ENCODE data around the gene MUC22.
"Not testable (repeated sequence)": the region's sequence is repeated elsewhere in the genome, so short reads cannot be mapped to it uniquely, and the experiment has no call there.

MUC22 gene

DNA sequence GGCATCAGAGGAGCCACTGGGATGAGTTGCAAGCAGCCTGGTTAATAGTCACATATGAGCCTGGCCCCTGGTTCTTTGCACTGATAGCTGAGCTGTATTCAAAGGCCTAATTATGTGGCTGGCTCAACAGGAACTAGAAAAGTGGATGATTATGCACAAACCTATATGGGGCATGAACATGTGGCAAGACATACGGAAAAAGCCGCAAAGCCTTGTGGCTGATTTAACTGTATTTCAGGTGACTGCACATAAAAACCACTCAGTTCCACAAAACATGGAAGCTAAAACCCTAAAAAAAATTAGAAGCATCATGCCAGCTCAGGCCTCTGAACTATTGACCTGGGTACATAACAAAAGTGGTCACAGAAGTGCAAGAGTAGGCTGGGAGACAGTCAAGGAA, 13.0 kb upstream of the MUC22 start:
- DNase-seq (ENCODE audit: low read depth in 2 of 3, low spot score in 2 of 3), result no peak

DNA sequence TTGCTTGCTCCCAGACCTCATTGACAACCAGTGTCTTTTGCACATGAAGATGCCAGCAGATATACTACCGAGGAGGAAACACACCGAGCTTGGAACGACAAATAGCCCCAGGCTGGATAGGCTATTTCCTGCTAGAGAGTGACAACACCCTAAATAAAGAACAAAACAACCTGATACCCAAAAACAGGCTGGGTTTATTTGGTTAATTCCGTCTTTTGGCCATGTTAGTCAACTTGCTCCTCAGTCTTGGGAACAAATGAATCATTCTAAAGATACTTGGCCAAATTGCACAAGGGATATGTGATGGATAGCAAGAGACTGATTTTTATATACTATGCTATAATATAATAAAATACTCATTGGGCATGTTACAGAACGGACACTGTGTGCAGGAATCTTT, 11.5 kb upstream of the MUC22 start:
- DNase-seq (ENCODE audit: low read depth in 2 of 3, low spot score in 2 of 3), result no peak

DNA sequence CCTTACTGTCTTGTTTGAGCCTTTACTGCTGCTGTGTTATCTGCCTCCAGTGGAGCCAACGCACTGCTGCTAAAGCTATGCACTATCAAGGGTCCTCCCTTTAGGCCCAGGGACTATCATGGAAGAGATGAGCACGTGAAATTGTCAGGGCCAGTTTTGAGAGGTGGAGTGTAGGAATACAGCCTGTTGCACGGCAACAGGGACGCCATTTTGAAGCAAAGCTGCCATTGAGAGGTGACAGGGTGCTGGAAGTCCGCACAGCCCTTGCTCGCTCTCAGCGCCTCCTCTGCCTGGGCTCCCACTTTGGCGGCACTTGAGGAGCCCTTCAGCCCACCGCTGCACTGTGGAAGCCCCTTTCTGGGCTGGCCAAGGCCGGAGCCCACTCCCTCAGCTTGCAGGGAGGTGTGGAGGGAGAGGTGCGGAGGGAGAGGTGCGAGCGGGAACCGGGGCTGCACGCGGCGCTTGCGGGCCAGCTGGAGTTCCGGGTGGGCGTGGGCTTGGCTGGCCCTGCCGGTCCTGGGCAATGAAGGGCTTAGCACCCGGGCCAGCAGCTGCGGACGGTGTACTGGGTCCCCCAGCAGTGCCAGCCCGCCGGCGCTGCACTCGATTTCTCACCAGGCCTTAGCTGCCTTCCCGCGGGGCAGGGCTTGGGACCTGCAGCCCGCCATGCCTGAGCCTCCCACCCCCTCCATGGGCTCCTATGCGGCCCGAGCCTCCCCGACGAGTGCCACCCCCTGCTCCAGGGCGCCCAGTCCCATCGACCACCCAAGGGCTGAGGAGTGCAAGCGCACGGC, 10.0 kb upstream of the MUC22 start:
- not testable (repeated sequence) for DNase-seq (ENCODE audit: low read depth in 2 of 3, low spot score in 2 of 3)

DNA sequence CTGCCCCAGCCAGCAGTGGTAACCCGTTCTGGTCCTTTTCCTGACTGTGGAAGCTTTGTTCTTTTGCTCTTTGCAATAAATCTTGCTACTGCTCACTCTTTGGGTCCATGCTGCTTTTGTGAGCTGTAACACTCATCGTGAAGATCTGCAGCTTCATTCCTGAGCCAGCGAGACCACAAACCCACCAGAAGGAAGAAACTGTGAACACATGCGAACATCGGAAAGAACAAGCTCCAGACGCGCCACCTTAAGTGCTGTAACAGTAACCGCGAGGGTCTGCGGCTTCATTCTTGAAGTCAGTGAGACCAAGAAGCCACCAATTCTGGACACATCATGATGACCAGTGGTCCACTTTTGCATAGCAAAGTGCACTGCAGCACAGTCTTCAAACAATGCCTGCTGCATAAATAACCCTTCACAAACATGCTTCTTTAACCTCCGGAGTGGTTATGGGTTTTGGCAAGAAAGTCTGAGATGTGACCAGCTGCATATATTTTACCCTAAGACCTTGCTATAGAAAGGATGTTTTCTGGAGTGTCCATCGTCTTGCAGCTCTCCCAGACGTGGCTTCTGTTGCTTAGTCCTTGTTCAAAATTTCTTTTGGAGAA, 8.9 kb upstream of the MUC22 start:
- DNase-seq (ENCODE audit: low read depth in 2 of 3, low spot score in 2 of 3), result no peak

GRCh38 chr6:31002471-31002870, 7.8 kb upstream of the MUC22 start:
- no peak for DNase-seq (ENCODE audit: low read depth in 2 of 3, low spot score in 2 of 3)

DNA sequence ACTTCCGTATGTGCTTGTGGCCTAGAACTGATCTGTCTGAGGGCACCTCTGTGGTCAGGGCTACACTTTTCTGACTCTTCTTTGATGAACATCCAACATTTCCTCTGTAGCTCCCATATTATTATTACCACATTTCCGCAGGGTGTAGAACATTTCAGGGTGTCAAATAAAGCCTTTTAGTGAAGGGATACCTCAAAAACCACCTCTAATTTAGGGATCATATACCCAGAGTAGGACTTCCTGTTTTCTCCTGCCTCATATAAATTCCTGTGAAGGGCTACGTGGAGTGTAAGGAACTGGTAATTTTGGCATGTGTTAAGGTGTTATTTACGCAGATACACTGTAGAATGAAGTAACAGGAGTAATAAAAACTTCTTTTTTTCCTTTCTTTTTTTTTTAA, 5.5 kb upstream of the MUC22 start:
- no peak for DNase-seq (ENCODE audit: low read depth in 2 of 3, low spot score in 2 of 3)

DNA sequence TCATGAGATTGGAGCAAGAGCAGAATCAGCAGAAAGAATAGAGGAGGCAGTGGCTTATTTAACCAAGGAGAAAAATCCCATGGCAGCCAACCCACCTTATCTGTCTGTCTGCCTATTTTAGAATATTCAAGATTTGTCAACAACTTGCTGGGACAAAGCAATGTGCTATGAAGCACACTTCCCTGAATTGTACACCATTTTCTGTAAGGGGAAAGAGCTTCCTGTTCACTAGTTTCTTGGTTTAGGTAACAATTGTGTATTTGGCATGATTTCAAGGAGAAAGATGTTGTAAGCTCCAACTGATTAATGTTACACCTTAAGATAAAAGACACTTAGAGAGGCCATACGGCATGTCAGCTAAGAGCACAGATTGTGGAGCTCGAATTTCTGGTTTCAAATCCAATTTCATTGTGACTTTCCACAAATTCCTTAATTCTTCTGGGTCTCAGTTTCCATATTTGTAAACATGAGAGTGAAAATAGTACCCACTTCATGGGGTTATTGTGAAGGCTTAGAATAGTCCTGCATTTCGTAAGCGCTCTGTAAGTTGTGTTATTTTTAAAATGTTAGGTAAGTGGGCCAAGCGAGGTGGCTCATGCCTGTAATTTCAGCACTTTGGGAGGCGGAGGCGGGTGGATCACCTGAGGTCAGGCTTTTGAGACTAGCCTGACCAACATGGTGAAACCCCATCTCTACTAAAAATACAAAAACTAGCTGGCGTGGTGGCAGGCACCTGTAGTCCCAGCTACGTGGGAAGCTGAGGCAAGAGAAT, 4.8 kb upstream of the MUC22 start:
- DNase-seq (ENCODE audit: low read depth in 2 of 3, low spot score in 2 of 3), result no peak

DNA sequence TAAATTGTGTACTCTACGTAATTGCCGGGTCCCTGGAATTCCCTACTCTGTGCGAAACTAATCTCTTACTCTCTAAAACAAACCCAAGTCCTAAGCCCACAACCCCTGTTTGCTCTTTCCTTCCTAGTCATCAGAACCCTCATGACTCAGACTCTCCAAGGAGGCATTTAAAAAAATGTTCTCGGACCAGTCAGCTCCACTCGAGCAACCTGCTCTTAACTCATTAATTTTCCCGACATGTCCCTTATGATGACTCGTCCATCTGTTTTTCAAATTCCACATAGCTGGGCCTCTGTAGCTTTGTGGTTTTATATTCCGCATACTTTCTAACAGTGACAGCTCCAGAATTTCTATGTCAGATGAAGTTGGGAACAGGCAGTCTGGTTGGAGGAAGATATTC, 2.6 kb upstream of the MUC22 start:
- no peak for DNase-seq (ENCODE audit: low read depth in 2 of 3, low spot score in 2 of 3)

GRCh38 chr6:31008165-31008564, 2.1 kb upstream of the MUC22 start:
- no peak for DNase-seq (ENCODE audit: low read depth in 2 of 3, low spot score in 2 of 3)

GRCh38 chr6:31009731-31010130, 543 bp upstream of the MUC22 start:
- DNase-seq (ENCODE audit: low read depth in 2 of 3, low spot score in 2 of 3), result no peak

DNA sequence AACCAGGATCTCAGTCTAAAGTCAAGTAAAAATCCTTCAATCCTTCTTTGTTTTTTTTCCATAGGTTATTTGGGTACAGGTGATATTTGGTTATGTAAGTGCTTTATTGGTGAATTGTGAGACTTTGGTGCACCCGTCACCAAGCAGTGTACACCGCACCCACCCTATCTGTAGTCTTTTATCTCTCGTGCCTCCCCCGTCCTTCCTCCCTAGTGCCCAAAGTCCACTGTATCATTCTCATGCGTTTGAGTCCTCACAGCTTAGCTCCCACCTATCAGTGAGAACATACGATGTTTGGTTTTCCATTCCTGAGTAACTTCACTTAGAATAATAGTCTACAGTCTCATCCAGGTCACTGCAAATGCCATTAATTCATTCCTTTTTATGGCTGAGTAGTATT, 879 bp downstream of the MUC22 start:
- no peak for DNase-seq (ENCODE audit: low read depth in 2 of 3, low spot score in 2 of 3)

GRCh38 chr6:31016659-31017299, 6.5 kb downstream of the MUC22 start:
- no peak for DNase-seq (ENCODE audit: low read depth in 2 of 3, low spot score in 2 of 3)

DNA sequence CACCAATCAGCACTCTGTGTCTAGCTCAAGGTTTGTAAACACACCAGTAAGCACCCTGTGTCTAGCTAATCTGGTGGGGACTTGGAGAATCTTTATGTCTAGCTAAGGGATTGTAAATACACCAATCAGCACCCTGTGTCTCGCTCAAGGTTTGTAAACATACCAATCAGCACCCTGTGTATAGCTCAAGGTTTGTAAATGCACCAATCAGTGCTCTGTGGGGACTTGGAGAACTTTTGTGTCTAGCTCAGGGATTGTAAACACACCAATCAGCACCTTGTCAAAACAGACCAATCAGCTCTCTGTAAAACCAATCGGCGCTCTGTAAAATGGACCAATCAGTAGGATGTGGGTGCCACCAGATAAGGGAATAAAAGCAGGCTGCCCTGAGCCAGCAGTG, 7.2 kb downstream of the MUC22 start:
- not testable (repeated sequence) for DNase-seq (ENCODE audit: low read depth in 2 of 3, low spot score in 2 of 3)

- no peak for DNase-seq (ENCODE audit: low read depth in 2 of 3, low spot score in 2 of 3)
Measured at GRCh38 chr6:31020057-31020456, 9.8 kb downstream of the MUC22 start.

DNA sequence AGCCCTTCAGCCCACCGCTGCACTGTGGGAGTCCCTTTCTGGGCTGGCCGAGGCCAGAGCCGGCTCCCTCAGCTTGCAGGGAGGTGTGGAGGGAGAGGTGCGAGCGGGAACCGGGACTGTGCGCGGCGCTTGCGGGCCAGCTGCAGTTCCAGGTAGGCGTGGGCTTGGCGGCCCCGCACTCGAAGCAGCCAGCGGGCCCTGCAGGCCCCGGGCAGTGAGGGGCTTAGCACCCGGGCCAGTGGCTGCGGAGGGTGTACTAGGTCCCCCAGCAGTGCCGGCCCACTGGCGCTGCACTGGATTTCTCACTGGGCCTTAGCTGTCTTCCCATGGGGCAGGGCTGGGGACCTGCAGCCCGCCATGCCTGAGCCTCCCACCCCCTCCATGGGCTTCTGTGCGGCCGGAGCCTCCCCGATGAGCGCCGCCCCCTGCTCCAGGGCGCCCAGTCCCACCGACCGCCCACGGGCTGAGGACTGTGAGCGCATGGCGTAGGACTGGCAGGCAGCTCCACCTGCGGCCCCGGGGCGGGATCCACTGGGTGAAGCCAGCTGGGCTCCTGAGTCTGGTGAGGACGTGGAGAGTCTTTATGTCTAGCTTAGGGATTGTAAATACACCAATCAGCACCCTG, 10.5 kb downstream of the MUC22 start:
- DNase-seq (ENCODE audit: low read depth in 2 of 3, low spot score in 2 of 3), result not testable (repeated sequence)

GRCh38 chr6:31021705-31022531, 11.6 kb downstream of the MUC22 start:
- not testable (repeated sequence) for DNase-seq (ENCODE audit: low read depth in 2 of 3, low spot score in 2 of 3)

- no peak for DNase-seq (ENCODE audit: low read depth in 2 of 3, low spot score in 2 of 3)
Measured at GRCh38 chr6:31025595-31025994, 15.3 kb downstream of the MUC22 start.

DNA sequence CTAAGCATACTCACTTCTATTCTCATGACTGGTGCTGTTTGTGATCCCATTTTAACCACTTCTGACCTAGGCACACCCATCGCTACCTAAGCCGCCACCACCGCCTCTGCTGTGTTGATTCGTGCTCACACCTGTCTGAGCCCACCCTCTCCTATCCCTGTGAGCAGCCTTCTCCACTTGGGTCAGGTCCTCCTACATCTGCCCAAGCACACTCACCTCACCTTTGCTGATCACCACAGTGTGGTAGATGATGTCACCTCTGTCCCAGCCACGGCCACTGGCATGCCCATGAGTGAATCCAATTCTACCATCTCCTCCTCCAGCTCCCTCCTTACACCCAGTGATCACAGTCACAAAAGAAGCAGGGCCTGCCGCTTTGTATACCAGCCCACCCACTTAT, 20.8 kb downstream of the MUC22 start:
- DNase-seq (ENCODE audit: low read depth in 2 of 3, low spot score in 2 of 3), result peak in 1 of 3 experiments; percentile 13

GRCh38 chr6:31033075-31033474, 22.8 kb downstream of the MUC22 start:
- DNase-seq (ENCODE audit: low read depth in 2 of 3, low spot score in 2 of 3), result no peak

GRCh38 chr6:31035862-31036497, 25.7 kb downstream of the MUC22 start:
- no peak for DNase-seq (ENCODE audit: low read depth in 2 of 3, low spot score in 2 of 3)

Data from activated CD8-positive, alpha-beta memory T cell treated with anti-CD3 and anti-CD28 coated beads for 48 hours (primary cell).